SKM-1 treated with dmso at 0.1 percent for 144 hours (cell line): ENCODE measurements around the gene FAM13A.
A peak's percentile ranks its signal among the peaks of the same experiment; 100 is the strongest.
"Not testable (repeated sequence)": the region's sequence is repeated elsewhere in the genome, so short reads cannot be mapped to it uniquely, and the experiment has no call there.

Experiments
- DNase-seq: peaks from one replicate; lab custom pipeline; 2025; ENCODE audit not compliant: unreplicated experiment; lab: John Stamatoyannopoulos, UW

The FAM13A gene

DNA sequence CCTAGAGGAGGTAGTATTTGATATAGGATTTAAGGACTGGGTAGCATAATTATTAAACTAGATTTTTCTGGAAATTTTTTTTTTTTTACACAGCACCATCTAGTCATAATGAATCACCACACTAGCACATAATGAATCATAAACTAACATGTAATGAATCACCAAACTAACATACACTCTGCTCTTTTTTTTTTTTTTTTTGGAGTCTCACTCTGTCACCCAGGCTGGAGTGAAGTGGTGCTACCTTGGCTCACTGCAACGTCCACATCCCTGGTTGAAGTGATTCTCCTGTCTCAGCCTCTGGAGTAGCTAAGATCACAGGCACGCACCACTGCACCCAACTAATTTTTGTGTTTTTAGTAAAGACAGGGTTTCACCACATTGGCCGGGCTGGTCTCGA is 92.5 kb downstream of the FAM13A start:
- DNase-seq: no peak

DNA sequence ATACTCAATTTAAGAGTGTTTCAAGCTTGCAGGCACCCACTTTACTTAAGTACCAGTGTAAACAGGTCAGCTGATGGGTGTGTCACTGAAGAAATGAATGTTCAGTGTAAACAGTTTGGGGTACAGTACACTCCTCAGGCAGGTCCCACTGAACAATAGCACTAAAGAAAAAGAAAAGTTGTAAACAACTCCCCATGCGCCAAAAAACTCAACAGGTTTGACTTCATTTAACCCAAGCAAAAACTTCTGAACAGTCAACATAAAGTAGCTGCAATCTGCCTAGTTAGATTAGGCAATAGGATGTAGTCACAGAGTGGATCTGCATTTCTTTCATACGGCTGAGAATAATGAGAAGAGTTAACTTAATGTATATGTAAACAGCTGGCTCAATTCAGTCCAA is 93.2 kb downstream of the FAM13A start:
- DNase-seq: no peak

DNA sequence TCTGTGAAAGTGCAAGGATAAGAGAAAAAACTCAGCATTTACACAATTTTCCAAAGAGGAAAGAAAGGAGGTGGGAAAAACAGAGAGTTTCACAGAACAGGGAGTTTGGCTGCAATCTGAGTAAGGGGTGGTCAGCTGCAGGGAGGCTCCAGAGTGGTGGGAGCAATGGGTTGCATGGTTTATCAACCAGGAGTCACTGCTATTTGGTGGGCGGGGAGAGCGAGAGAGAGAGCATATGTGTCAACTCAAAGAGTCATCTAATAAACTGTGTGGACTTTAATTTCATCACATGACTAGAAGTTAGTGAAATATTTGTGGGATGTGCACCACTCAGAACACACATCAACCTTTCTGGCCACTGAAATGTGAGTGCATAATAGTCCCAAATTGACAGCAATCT is 94.6 kb downstream of the FAM13A start:
- no peak for DNase-seq

DNA sequence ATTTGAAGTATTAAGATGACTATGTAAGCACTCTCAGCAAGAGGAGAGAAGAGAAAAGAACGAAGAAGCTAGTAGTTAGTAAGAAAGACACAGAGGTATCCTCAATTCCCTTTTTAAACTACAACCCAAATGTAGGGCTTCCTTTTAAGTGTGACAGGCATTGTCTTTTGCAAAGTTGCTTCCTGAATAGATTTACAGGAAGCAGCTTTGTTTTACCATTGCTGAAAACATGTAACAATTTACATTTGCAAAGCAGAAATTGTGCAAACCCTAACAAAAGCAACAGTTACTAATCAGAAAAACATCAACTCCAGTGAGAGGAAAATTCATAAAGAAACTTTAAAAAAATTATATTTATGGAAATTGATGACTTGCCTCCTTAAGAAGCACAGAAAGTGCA is 96.4 kb downstream of the FAM13A start:
- DNase-seq: peak; percentile 25

DNA sequence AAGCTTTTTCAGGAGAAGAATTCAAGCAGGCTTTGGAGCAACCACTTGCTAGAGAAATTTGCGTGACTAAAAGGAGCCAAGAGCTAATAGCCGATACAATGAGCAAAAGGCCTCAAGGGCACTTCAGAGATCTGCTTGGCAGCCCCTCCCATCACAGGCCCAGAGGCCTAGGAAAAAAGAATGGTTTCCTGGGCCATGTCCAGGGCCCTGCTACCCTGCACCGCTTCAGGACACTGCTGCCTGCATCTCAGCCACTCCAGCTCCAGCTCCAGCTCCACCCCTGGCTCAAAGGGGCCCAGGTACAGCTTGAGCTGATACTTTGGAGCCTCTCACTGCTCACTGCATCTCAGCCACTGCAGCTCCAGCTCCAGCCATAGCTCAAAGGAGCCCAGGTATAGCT is 98.9 kb downstream of the FAM13A start:
- DNase-seq: no peak

DNA sequence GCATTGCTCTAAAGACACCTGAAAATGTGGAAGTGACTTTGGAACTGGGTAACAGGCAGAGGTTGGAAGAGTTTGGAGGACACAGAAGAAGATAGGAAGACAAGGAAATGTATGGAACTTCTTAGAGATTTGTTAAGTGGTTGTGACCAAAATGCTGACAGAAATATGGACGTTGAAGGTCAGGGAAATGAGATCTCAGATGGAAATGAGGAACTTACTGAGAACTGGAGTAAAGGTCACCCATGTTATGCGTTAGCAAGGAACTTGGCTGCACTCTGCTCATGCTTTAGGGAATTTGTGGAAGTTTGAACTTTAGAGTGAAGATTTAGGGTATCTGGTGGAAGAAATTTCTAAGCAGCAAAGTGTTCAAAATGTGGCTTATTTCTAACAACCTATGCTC is 99.4 kb downstream of the FAM13A start:
- DNase-seq: peak; percentile 77

DNA sequence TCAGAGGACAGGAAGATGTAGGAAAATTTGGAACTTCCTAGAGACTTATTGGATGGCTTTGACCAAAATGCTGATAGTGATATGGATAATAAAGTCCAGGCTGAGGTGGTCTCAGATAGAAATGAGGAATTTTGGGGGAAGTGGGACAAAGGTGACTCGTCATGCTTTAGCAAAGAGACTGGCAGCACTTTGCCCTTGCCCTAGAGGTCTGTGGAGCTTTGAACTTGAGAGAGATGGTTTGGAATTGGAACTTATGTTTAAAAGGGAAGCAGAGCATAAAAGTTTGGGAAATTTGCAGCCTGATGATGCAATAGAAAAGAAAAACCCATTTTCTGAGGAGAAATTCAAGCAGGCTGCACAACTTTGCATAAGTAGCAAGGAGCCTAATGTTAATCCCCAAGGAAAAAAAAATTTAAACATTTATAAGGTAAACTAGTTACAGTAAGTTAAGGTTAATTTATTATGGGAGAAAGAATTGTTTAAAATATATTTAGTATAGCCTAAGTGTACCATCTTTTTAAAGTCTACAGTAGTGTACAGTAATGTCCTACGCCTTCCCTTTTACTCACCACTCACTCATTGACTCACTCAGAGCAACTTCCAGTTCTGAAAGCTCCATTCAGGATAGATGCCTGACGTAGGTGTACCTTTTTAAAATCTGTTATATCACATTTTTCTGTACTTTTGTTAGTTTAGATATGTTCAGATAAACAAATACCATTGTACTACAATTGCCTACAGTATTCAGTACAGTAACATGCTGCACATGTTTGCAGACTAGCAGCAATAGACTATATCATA is 101.2 kb downstream of the FAM13A start:
- DNase-seq: no peak

DNA sequence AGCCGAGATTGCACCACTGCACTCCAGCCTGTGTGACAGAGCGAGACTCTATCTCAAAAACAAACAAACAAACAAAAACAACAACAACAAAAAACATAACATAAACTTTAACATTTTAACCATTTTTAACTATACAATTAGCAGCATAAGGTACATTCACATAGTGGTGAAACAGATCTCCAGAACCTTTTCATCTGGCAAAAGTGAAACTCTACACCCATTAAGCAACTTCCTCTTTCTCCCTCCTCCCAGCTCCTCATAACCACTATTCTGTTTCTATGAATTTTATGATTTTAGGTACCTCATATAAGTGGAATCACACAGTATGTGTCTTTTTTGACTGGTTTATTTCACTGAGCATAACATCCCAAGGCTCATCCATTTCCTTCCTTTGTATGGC is 103.6 kb downstream of the FAM13A start:
- peak; percentile 67 for DNase-seq

DNA sequence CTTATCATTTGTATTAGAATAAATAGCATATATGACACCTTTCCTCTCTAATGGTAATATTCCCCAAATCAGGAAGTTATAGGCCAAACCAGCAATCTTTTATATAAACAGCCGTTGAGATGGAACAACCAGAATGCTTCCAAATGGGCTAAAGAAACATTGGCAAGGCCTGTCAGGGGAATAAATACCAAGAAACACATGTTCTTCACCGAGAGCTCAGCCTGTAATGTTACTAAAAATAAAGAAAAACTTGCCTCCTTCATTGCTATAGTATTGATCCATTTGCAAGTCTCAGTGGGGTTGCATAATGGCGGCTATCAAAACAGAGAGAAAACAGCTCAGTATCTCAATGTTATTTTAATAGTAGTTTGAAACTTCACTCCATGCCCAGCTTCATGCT is 104.9 kb downstream of the FAM13A start:
- DNase-seq: no peak

DNA sequence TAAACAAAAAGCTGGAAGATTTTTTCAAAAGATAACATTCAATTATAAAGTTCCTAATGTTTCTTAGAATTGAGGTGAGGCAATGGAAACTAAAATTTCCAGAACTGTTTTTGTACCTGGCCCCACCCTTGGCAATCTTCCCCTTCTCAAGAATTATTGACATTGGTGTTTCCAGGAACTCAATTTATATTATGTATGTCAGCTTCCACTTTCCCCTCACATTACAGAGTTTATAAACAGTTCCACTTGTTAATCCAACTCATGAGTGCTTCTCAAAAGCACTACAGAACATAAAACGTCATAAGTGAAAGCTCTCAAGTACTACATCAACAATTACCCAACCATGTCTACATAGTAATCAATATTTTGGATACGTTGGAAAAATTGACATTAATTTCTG is 107.4 kb downstream of the FAM13A start:
- DNase-seq: no peak

DNA sequence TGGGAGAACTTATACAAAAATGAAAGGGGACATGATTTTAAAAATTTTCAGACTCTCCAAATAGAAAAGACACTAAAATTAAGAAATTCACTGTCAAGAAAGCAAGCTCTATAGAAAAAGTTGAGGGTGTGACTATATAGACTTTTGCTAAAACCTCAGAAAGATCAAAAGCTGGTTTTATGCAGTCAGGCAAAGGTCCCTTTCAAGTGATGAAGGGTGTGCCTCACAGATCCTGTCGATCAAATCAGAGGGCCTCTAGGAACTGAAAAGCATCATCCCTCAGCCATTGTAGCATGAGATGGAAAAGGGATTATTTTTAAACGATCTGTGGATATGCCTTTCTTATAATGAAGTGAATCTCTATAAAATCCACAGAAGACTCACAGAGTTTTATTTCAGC is 116.5 kb downstream of the FAM13A start:
- no peak for DNase-seq

DNA sequence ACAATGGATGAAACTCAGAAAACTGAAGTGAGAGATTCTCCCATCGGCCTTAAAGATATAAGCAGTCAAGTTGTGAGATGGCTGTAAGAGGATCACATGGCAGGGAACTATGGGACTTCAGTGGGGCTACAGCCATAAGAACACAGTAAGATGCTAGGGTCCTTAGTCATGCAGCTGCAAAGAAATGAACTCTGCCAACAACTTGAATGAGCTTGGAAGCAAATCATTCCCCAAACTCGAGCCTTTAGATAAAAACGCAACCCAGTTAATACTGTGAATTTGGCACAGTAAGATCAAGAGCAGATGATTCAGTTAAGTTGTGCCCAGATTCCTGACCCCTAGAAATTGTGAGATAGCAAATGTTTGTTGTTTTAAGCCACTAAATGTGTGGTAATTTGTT is 117.3 kb downstream of the FAM13A start:
- DNase-seq: no peak

DNA sequence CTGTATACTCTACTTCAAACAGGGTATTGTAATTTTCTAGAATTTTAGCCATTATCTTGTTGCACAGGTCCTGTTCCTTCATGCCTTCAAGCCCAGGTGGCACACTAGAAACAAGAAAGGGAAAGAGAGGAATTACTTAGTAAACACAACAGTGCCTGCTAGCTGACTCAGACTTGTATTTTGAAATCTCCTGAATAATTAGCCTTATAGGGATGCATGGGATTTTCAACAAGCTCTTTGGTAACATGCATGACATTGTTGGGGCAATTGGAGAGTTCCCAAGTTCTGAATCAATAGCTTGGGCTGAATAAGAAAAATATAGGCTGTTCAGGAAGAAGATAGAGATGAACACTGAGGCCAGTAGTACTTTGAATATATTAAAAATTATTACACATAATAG is 118.8 kb downstream of the FAM13A start:
- DNase-seq: no peak

DNA sequence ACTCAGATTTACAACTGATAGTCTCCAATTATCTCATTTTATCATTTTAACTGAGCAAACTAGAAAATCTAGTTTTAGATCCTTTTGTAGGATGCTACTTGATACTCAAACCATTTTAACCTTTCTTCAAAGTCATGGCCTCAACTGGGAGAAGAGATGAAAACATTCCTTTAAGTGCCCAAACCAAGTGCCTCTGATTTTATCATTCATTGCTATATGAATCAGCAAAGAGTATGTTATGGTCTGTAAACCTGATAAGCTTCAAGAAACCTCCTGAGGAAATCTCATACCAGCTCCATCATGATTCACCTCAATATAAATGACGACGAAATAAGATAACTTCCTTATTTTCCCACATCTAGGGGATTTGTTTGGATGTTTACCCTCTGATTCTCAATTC is 119.9 kb downstream of the FAM13A start:
- DNase-seq: no peak

DNA sequence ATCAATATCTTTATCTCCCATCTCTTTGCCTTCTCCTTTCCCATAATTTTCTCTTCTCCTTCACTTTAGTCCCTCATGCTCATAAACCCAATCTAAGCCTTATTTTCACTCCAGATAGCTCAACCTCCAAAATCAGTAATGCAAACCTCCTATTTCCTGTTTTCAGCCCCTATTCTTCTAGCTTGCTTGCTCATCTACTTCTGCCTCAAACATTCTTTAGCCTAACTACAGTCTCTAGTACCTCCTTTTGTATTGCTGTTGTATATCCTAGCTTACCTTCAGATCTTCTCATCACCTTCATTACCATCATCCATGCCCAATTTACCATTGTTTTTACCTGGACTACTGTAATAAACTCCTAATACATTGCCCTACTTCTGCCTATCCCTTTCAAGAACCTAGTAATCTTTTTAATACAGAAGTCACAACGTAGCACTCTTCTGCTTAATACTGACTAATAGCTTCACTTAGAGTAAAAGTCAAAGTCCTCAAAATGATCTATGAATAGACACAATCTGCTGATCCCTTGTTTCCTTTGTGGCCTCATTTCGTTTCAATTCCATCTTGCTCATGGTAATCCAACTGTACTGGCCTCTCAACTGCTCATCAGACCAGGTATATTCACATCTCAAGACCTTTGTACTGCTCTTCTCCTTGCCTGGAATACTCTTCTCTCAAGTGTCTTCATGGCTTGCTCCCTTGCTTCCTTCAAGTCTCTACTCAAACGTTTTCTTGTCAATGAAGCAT is 123.4 kb downstream of the FAM13A start:
- no peak for DNase-seq

DNA sequence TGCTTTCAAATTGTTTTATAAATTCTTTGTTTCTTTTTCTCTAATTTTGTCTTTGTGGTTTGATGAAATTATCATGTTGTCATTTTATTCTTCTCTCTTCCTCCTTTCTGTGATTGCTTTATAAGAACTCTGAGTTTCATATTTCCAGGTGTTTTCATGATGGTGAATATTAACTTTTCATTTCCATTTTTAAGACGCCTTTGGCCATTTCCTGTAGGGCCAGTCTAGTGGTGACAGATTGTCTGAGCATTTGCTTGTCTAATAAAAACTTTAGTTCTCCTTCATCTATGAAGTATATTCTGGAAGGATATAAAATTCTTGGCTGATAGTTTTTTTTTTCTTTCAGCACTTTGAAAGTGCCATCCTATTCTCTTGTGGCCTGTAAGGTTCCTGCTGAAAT is 128.1 kb downstream of the FAM13A start:
- no peak for DNase-seq

DNA sequence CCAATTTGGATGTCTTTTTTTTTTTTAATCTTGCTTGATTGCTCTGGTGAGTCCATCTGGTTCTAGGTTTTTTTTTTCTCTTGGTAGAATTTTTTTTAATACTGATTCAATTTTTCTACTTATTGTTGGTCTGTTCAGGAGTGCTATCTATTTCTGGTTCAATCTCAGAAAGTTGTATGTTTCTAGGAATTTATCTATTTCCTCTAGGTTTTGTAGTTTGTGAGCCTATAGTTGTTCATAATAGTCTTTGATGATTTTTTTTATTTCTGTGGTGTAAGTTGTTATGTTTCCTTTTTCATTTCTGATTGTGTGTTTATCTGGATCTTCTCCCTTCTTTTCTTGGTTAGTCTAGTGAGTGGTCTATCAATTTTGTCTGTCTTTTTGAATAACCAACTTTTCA is 129.6 kb downstream of the FAM13A start:
- DNase-seq: no peak

DNA sequence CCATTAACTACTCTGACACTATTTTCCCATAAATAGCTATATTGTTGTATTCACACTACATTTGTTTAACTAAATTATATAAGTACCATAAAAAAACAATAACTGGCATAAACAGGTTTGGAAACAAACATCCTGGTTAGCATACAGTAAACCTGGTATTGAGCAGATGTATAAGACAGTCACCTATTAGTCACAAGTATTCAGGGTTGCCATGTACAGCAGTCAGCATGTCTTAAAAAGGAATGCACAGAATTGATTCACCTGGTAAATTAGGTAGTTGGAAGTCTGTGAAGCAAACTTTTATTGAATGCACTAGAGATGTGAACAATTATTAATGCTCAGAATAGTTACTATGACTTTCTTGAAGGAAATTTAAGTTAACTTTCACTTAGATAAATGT is 137.9 kb downstream of the FAM13A start:
- no peak for DNase-seq

DNA sequence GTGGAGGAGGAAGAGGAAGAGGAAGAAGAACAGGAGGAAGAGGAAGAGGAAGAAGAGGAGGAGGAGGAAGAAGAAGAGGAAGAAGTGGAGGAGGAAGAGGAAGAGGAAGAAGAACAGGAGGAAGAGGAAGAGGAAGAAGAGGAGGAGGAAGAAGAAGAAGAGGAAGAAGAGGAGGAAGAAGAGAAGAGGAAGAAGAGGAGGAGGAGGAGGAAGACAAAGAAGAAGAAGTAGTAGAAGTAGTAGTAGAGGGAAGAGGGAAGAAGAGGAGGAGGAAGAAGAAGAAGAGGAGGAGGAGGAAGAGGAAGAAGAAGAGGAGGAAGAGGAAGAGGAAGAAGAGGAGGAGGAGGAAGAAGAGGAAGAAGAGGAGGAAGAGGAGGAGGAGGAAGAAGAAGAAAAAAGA is 143.8 kb downstream of the FAM13A start:
- not testable (repeated sequence) for DNase-seq

DNA sequence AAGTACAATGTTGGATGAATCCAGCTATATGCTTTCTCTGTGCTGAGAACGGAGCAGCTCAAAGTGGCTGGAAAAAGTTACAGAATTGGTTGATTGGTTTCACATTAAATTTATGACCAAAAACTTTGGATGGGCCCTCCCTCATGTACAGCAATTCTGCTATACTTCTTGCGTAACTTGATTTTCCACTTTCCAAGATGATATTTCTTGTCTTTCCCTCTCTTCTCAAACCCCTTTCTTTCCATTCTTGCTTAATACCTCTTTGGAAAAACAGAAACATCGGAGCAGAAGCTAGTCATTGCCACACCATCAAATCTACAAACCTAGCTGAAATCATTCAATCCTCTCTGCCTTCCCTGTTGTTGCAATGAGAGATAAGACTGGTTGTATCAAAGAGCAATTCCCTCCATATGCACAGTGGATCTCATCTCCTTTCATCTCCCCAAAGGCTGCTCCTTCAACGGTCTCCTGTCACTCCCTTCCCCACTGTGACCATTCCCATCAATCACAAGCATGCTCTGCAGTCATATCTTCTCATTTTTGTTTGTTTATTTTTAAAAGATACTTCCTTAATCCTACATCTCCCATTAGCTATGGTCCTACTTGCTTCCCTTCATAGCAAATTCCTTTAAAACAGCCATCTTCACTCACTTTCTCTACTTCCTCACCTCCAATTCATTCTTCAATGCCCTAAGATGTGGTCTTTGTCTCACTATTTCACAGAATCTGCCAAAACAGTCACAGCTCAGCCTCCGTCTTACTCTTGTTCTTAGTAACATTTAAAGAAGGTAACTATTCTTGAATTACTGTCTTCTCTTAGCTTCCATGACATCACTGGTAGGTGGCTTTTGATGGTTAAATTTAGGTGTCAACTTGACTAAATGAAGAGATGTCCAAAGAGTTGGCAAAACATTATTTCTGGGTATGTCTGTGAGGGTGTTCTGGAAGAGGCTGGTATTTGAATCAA is 145.5 kb downstream of the FAM13A start:
- no peak for DNase-seq

DNA sequence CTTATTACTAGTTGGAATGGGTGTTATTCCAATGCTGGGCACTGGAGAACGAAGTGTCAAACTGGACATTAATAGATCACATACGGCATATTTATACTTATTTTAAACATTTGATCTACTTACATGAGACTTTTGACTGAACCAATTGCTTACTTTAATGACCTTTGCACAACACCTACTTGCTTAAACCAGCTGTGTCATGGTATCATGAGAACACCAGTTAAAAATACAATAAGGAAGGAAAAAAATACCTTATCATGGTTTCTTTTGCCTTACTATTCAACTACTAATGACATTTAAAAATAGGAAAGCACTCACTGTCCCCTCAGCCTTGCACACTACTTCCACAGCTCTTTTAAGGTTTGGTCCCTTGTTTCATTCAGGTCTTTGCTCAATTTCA is 146.9 kb downstream of the FAM13A start:
- DNase-seq: no peak

DNA sequence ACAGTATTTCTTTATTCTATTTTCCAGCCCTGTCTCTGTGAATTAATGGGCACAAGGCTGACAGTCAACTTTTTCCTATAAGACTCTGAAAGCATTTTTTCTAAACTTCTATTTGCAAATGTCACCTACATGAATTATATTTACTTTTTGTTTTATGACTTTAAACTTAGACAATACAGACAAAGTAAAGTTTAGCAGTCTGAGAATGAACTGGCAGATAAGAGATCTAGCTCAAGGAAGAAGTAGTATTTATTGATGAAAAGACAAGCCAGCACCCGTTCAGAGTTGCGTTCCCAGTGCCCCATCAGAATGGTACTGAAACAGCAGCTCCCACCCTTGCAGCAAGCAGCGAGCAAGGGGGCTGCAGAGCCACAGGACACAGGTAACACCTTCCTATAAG is 148.5 kb downstream of the FAM13A start:
- no peak for DNase-seq
